Amniotic epithelial cell (primary cell): ENCODE data around the gene ZNF407.
A peak's percentile ranks its signal among the peaks of the same experiment; 100 is the strongest.
"Not testable (repeated sequence)": the region's sequence is repeated elsewhere in the genome, so short reads cannot be mapped to it uniquely, and the experiment has no call there.

Source experiments
- DNase-seq: peaks from one replicate; pipeline ENCODE4 v3.0.0-alpha.2; 2010; ENCODE audit warnings: low read depth

The ZNF407 gene

GRCh38 chr18:74967979-74968378 lies 370.3 kb downstream of the ZNF407 start:
- no peak for DNase-seq

GRCh38 chr18:74971358-74971757 lies 373.7 kb downstream of the ZNF407 start:
- DNase-seq: not testable (repeated sequence)

- not testable (repeated sequence) for DNase-seq
Observed at GRCh38 chr18:74971776-74972175, 374.1 kb downstream of the ZNF407 start.

- no peak for DNase-seq
Observed at GRCh38 chr18:74972354-74972753, 374.7 kb downstream of the ZNF407 start.

GRCh38 chr18:74975001-74975400 lies 377.3 kb downstream of the ZNF407 start:
- no peak for DNase-seq

- no peak for DNase-seq
Observed at GRCh38 chr18:74976331-74976909, 378.8 kb downstream of the ZNF407 start.

- DNase-seq: no peak
Observed at GRCh38 chr18:74977041-74977440, 379.4 kb downstream of the ZNF407 start.

- DNase-seq: no peak
Observed at GRCh38 chr18:74980669-74981068, 383.0 kb downstream of the ZNF407 start.

GRCh38 chr18:74981476-74981875 lies 383.8 kb downstream of the ZNF407 start:
- DNase-seq: no peak

- no peak for DNase-seq
Observed at GRCh38 chr18:74982946-74983635, 385.4 kb downstream of the ZNF407 start.

GRCh38 chr18:74989134-74989533 lies 391.5 kb downstream of the ZNF407 start:
- no peak for DNase-seq

GRCh38 chr18:74990563-74991081 lies 393.0 kb downstream of the ZNF407 start:
- DNase-seq: no peak

GRCh38 chr18:74994502-74995418 lies 397.1 kb downstream of the ZNF407 start:
- DNase-seq: no peak

- no peak for DNase-seq
Observed at GRCh38 chr18:74995419-74995736, 397.7 kb downstream of the ZNF407 start.

- no peak for DNase-seq
Observed at GRCh38 chr18:74996055-74996454, 398.4 kb downstream of the ZNF407 start.

GRCh38 chr18:74996996-74997395 lies 399.3 kb downstream of the ZNF407 start:
- no peak for DNase-seq

GRCh38 chr18:75000920-75001319 lies 403.2 kb downstream of the ZNF407 start:
- DNase-seq: no peak

GRCh38 chr18:75003039-75003438 lies 405.4 kb downstream of the ZNF407 start:
- DNase-seq: peak; percentile 10

GRCh38 chr18:75003764-75004690 lies 406.4 kb downstream of the ZNF407 start:
- DNase-seq: no peak

- no peak for DNase-seq
Observed at GRCh38 chr18:75005626-75006025, 408.0 kb downstream of the ZNF407 start.

GRCh38 chr18:75008186-75008585 lies 410.5 kb downstream of the ZNF407 start:
- no peak for DNase-seq

- DNase-seq: no peak
Observed at GRCh38 chr18:75009296-75009695, 411.6 kb downstream of the ZNF407 start.
